GM12875 (cell line): Measurements from ENCODE around the gene NRF1.

Experiments used
- H3K4me3 ChIP-seq: one replicate; pipeline ENCODE4 v1.5.1; 2011; ENCODE audit warnings: low read depth, low read length, control low read depth
- CTCF ChIP-seq: IDR thresholded peaks from 2 replicates; pipeline ENCODE4 v1.5.1; 2011; ENCODE audit warnings: low read depth, mild to moderate bottlenecking, control low read depth, inconsistent platforms, low read length, moderate library complexity, borderline replicate concordance; ENCODE audit not compliant: insufficient read depth

The NRF1 gene

GRCh38 chr7:129768614-129769399 lies 157.3 kb downstream of the NRF1 start:
- no peak for TF ChIP-seq CTCF
- no peak overlapping the region for H3K4me3 ChIP-seq

GRCh38 chr7:129769400-129769774 lies 157.9 kb downstream of the NRF1 start:
- no peak overlapping the region for H3K4me3 ChIP-seq
- no peak for TF ChIP-seq CTCF

GRCh38 chr7:129769866-129770808 lies 158.6 kb downstream of the NRF1 start:
- no peak overlapping the region for H3K4me3 ChIP-seq
- no peak for TF ChIP-seq CTCF

- H3K4me3 ChIP-seq, result no peak overlapping the region
- no peak for TF ChIP-seq CTCF
Observed at GRCh38 chr7:129771201-129771927, 159.8 kb downstream of the NRF1 start.

GRCh38 chr7:129771928-129772479 lies 160.5 kb downstream of the NRF1 start:
- H3K4me3 ChIP-seq, result no peak overlapping the region
- no peak for TF ChIP-seq CTCF

- TF ChIP-seq CTCF, result no peak
- no peak overlapping the region for H3K4me3 ChIP-seq
Observed at GRCh38 chr7:129772646-129773280, 161.2 kb downstream of the NRF1 start.
